ENCODE measurements around the gene BABAM2. TPM values are rescaled to one million over a fixed set of nuclear protein-coding genes. Genes with fewer than 3 reads are reported as not detected.
"Not testable (repeated sequence)": the region's sequence is repeated elsewhere in the genome, so short reads cannot be mapped to it uniquely, and the experiment has no call there.

BABAM2 gene
- polyA plus RNA-seq, 3 donors: 33.2 to 52.8 (median 49.3) TPM

GRCh38 chr2:28025123-28025522 is 134.6 kb downstream of the BABAM2 start:
- Histone ChIP-seq H4K20me1 (ENCODE audit: insufficient read depth, low read length) (no peaks in the 10 kb centered on the region), H3K9ac (ENCODE audit: insufficient read depth, low read length, poor library complexity, severe bottlenecking) (no peak overlapping the region), H3K4me1 (ENCODE audit: control insufficient read depth in 1 of 2, insufficient read depth in 2 of 2, low read length in 2 of 2) (peaks cover 0 to 6% of the 10 kb centered on the region in 2 donors), H2AFZ (ENCODE audit: insufficient read depth, low read depth, low read length, poor library complexity, severe bottlenecking) (no peak overlapping the region), H3K4me2 (replicated peaks; ENCODE audit: extremely low read depth, low read length, poor library complexity, severe bottlenecking) (no peak overlapping the region), H3K27ac (ENCODE audit: low read depth in 1 of 2, low read length in 2 of 2) (no peak overlapping the region), H3K4me3 (replicated peaks in 1 of 3; ENCODE audit: low read depth in 2 of 3, low read length in 3 of 3) (no peak overlapping the region), H3K79me2 (ENCODE audit: insufficient read depth, low read length) (no peaks in the 10 kb centered on the region), H3K9me3 (replicated peaks in 1 of 2; ENCODE audit: control insufficient read depth in 1 of 2, insufficient read depth in 1 of 2, low read length in 2 of 2) (no peaks in the 10 kb centered on the region), H3K36me3 (replicated peaks in 1 of 2; ENCODE audit: control insufficient read depth in 1 of 2, insufficient read depth in 2 of 2, low read length in 2 of 2) (peaks cover 0 to 20% of the 10 kb centered on the region in 2 donors), H3K27me3 (ENCODE audit: control insufficient read depth in 2 of 2, insufficient read depth in 2 of 2, low read length in 2 of 2) (no peaks in the 10 kb centered on the region)
- H3K9me3 Mint-ChIP-seq: peaks cover 3 to 13% (median 4%) of the 10 kb centered on the region in 7 donors
- H3K36me3 Mint-ChIP-seq: peaks cover 43 to 45% of the 10 kb centered on the region in 2 donors
- intact Hi-C loops (cut with micrococcal nuclease): no loop called here
- peak overlapping the region in 1 of 7 donors; percentile 32 for H3K27ac Mint-ChIP-seq
- DNase-seq: no peak
- peaks cover 0 to 1% (median 0%) of the 10 kb centered on the region in 3 donors for H3K27me3 Mint-ChIP-seq (ENCODE audit: low read depth in 3 of 3)
- peaks cover 14% of the 10 kb centered on the region for H3K4me1 Mint-ChIP-seq
- H3K4me3 Mint-ChIP-seq: no peak overlapping the region
- no peak for TF ChIP-seq CTCF (IDR thresholded peaks at IDR 0.05)
- WGBS (ENCODE audit: insufficient coverage): no CpG with 5 or more reads among the region's 4 CpGs

DNA sequence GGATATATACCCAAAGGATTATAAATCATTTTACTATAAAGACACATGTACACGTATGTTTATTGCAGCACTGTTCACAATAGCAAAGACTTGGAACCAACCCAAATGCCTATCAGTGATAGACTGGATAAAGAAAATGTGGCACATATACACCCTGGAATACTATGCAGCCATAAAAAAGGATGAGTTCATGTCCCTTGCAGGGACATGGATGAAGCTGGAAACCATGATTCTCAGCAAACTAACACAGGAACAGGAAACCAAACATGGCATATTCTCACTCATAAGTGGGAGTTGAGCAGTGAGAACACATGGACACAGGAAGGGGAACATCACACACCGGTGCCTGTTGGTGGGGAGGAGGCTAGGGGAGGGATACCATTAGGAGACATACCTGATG is 135.7 kb downstream of the BABAM2 start:
- peaks cover 0 to 20% of the 10 kb centered on the region in 2 donors for H3K36me3 ChIP-seq (replicated peaks in 1 of 2; ENCODE audit: control insufficient read depth in 1 of 2, insufficient read depth in 2 of 2, low read length in 2 of 2)
- H4K20me1 ChIP-seq (ENCODE audit: insufficient read depth, low read length); H3K4me3 Mint-ChIP-seq; H3K79me2 ChIP-seq (ENCODE audit: insufficient read depth, low read length); H3K27me3 ChIP-seq (ENCODE audit: control insufficient read depth in 2 of 2, insufficient read depth in 2 of 2, low read length in 2 of 2); intact Hi-C loops (cut with micrococcal nuclease); H3K9ac ChIP-seq (ENCODE audit: insufficient read depth, low read length, poor library complexity, severe bottlenecking); H3K27me3 Mint-ChIP-seq (ENCODE audit: low read depth in 3 of 3); H3K4me3 ChIP-seq (replicated peaks in 1 of 3; ENCODE audit: low read depth in 2 of 3, low read length in 3 of 3); H2AFZ ChIP-seq (ENCODE audit: insufficient read depth, low read depth, low read length, poor library complexity, severe bottlenecking); DNase-seq; H3K4me1 ChIP-seq (ENCODE audit: control insufficient read depth in 1 of 2, insufficient read depth in 2 of 2, low read length in 2 of 2); H3K27ac Mint-ChIP-seq; H3K27ac ChIP-seq (ENCODE audit: low read depth in 1 of 2, low read length in 2 of 2); H3K9me3 ChIP-seq (replicated peaks in 1 of 2; ENCODE audit: control insufficient read depth in 1 of 2, insufficient read depth in 1 of 2, low read length in 2 of 2); H3K4me2 ChIP-seq (replicated peaks; ENCODE audit: extremely low read depth, low read length, poor library complexity, severe bottlenecking): not testable (repeated sequence)
- Mint-ChIP-seq H3K9me3 (peaks cover 3 to 13% (median 4%) of the 10 kb centered on the region in 7 donors), H3K36me3 (peaks cover 43 to 44% of the 10 kb centered on the region in 2 donors), H3K4me1 (peaks cover 23% of the 10 kb centered on the region)
- 100% methylated on average over 1 of the region's 2 CpGs for WGBS (ENCODE audit: insufficient coverage)
